HUES64 (cell line): Measurements from ENCODE around the gene PEX6.

Experiments used
- H3K27ac ChIP-seq: 2 replicates; pipeline ENCODE4 v1.7.0; 2013; ENCODE audit warnings: low read depth, low read length, inconsistent platforms
- H3K27me3 ChIP-seq: 2 replicates; pipeline ENCODE4 v1.6.1; 2013; ENCODE audit warnings: mild to moderate bottlenecking, low read length; ENCODE audit not compliant: insufficient read depth
- H3K36me3 ChIP-seq: 2 replicates; pipeline ENCODE4 v1.6.1; 2013; ENCODE audit warnings: mild to moderate bottlenecking, low read length; ENCODE audit not compliant: insufficient read depth
- H3K4me1 ChIP-seq: 2 replicates; pipeline ENCODE4 v1.6.1; 2013; ENCODE audit warnings: mild to moderate bottlenecking, low read length, moderate library complexity; ENCODE audit not compliant: insufficient read depth
- H3K4me3 ChIP-seq: 2 replicates; pipeline ENCODE4 v1.5.1; 2013; ENCODE audit warnings: mild to moderate bottlenecking, low read length, moderate library complexity
- H3K9ac ChIP-seq: 2 replicates; pipeline ENCODE4 v1.6.1; 2013; ENCODE audit warnings: mild to moderate bottlenecking, low read depth, low read length
- H3K9me3 ChIP-seq: 2 replicates; pipeline ENCODE4 v1.6.1; 2013; ENCODE audit warnings: low read depth, low read length; ENCODE audit not compliant: insufficient read depth
- WGBS: fragments of 150-250, 120-280 bp; methylation state at CpG from one replicate; pipeline ENCODE4 v1.1.7; 2013; ENCODE audit warnings: missing lambda C conversion rate; 5-methylcytosine and 5-hydroxymethylcytosine counted together

The PEX6 gene

GRCh38 chr6:42996513-42996912 lies 17.5 kb upstream of the PEX6 start:
- Histone ChIP-seq H3K36me3 (peaks cover 2% of the 10 kb centered on the region), H3K27me3 (no peaks in the 10 kb centered on the region), H3K4me3 (no peak overlapping the region), H3K9me3 (no peaks in the 10 kb centered on the region), H3K9ac (no peak overlapping the region), H3K27ac (no peak overlapping the region), H3K4me1 (no peaks in the 10 kb centered on the region)

GRCh38 chr6:42993445-42993844 lies 14.5 kb upstream of the PEX6 start:
- no peaks in the 10 kb centered on the region for H3K4me1 ChIP-seq
- H3K9ac ChIP-seq: no peak overlapping the region
- WGBS: 95% methylated on average over 2 of the region's 2 CpGs
- H3K27ac ChIP-seq: no peak overlapping the region
- H3K9me3 ChIP-seq: no peaks in the 10 kb centered on the region
- H3K36me3 ChIP-seq: peaks cover 25% of the 10 kb centered on the region
- H3K4me3 ChIP-seq: no peak overlapping the region
- H3K27me3 ChIP-seq: no peaks in the 10 kb centered on the region

- Histone ChIP-seq H3K27me3 (no peaks in the 10 kb centered on the region), H3K36me3 (peaks cover 28% of the 10 kb centered on the region), H3K27ac (no peak overlapping the region), H3K9ac (no peak overlapping the region), H3K9me3 (no peaks in the 10 kb centered on the region), H3K4me3 (no peak overlapping the region), H3K4me1 (no peaks in the 10 kb centered on the region)
- 94% methylated on average over 5 of the region's 5 CpGs for WGBS
Measured at GRCh38 chr6:42989923-42990322, 10.9 kb upstream of the PEX6 start.

- no peak overlapping the region for H3K27ac ChIP-seq
- WGBS: 100% methylated on average over 1 of the region's 1 CpG
- H3K9ac ChIP-seq: no peak overlapping the region
- no peak overlapping the region for H3K4me3 ChIP-seq
- H3K27me3 ChIP-seq: no peaks in the 10 kb centered on the region
- no peaks in the 10 kb centered on the region for H3K9me3 ChIP-seq
- H3K36me3 ChIP-seq: peaks cover 28% of the 10 kb centered on the region
- H3K4me1 ChIP-seq: no peaks in the 10 kb centered on the region; the same call in 1 of the 2 replicates
Measured at GRCh38 chr6:42988486-42989020, 9.6 kb upstream of the PEX6 start.

GRCh38 chr6:42987533-42988451 lies 8.8 kb upstream of the PEX6 start:
- Histone ChIP-seq H3K9me3 (no peaks in the 10 kb centered on the region), H3K27ac (no peak overlapping the region), H3K4me3 (no peak overlapping the region), H3K36me3 (peaks cover 28% of the 10 kb centered on the region), H3K4me1 (no peaks in the 10 kb centered on the region; the same call in 1 of the 2 replicates), H3K9ac (no peak overlapping the region), H3K27me3 (no peaks in the 10 kb centered on the region)
- WGBS: 90% methylated on average over 5 of the region's 5 CpGs

GRCh38 chr6:42984924-42985475 lies 6.0 kb upstream of the PEX6 start:
- H3K4me1 ChIP-seq: no peaks in the 10 kb centered on the region; the same call in 1 of the 2 replicates
- no peaks in the 10 kb centered on the region for H3K9me3 ChIP-seq
- H3K4me3 ChIP-seq: peak overlapping the region; percentile 75
- WGBS: 21% methylated on average over 13 of the region's 13 CpGs
- H3K9ac ChIP-seq: peak overlapping the region; percentile 71
- H3K36me3 ChIP-seq: peaks cover 15% of the 10 kb centered on the region
- no peaks in the 10 kb centered on the region for H3K27me3 ChIP-seq
- no peak overlapping the region for H3K27ac ChIP-seq

GRCh38 chr6:42984001-42984923 lies 5.3 kb upstream of the PEX6 start, which contains the start of gene PPP2R5D:
PPP2R5D (plus strand) TSS chr6:42984570; CDS start chr6:42984678, 108 bp downstream.
- no peaks in the 10 kb centered on the region for H3K9me3 ChIP-seq
- H3K36me3 ChIP-seq: peaks cover 8% of the 10 kb centered on the region; the same call in 1 of the 2 replicates
- H3K9ac ChIP-seq: peak within 1 kb of the TSS; percentile 77
- H3K27ac ChIP-seq: peak within 1 kb of the TSS; percentile 73
- WGBS: under 1% methylated on average over 59 of the region's 59 CpGs
- H3K4me1 ChIP-seq: peaks cover 7% of the 10 kb centered on the region; the same call in 1 of the 2 replicates
- H3K4me3 ChIP-seq: peak within 1 kb of the TSS; percentile 75
- H3K27me3 ChIP-seq: no peaks in the 10 kb centered on the region

GRCh38 chr6:42981836-42982235 lies 2.9 kb upstream of the PEX6 start:
- no peak overlapping the region for H3K27ac ChIP-seq
- WGBS: 89% methylated on average over 5 of the region's 5 CpGs
- H3K36me3 ChIP-seq: no peaks in the 10 kb centered on the region
- no peaks in the 10 kb centered on the region for H3K9me3 ChIP-seq
- H3K4me3 ChIP-seq: no peak overlapping the region
- no peaks in the 10 kb centered on the region for H3K27me3 ChIP-seq
- peaks cover 7% of the 10 kb centered on the region; the same call in 1 of the 2 replicates for H3K4me1 ChIP-seq
- H3K9ac ChIP-seq: no peak overlapping the region

- H3K9ac ChIP-seq: peak overlapping the region; percentile 61
- no peaks in the 10 kb centered on the region for H3K9me3 ChIP-seq
- 69% methylated on average over 9 of the region's 9 CpGs for whole genome bisulfite sequencing
- peaks cover 7% of the 10 kb centered on the region; the same call in 1 of the 2 replicates for H3K4me1 ChIP-seq
- H3K36me3 ChIP-seq: no peaks in the 10 kb centered on the region
- H3K4me3 ChIP-seq: peak overlapping the region; percentile 61
- peak overlapping the region; percentile 29; the same call in 1 of the 2 replicates for H3K27ac ChIP-seq
- no peaks in the 10 kb centered on the region for H3K27me3 ChIP-seq
Measured at GRCh38 chr6:42979523-42980177, 669 bp upstream of the PEX6 start.

GRCh38 chr6:42978487-42978838 lies 518 bp downstream of the PEX6 start:
- Histone ChIP-seq H3K9ac (peak overlapping the region; percentile 61), H3K4me1 (peaks cover 7% of the 10 kb centered on the region; the same call in 1 of the 2 replicates), H3K27ac (no peak overlapping the region), H3K36me3 (no peaks in the 10 kb centered on the region), H3K4me3 (peak overlapping the region; percentile 61), H3K9me3 (no peaks in the 10 kb centered on the region), H3K27me3 (no peaks in the 10 kb centered on the region)
- WGBS: 2% methylated on average over 28 of the region's 28 CpGs
